Karpas-422 (cell line): ENCODE data around the gene AP4E1. TPM values are rescaled to one million over a fixed set of nuclear protein-coding genes. Genes with fewer than 3 reads are reported as not detected.
A peak's percentile ranks its signal among the peaks of the same experiment; 100 is the strongest.

ENCODE experiments used
- DNase-seq: peaks from one replicate; pipeline ENCODE4 v3.0.0-alpha.2; 2015
- H2AFZ ChIP-seq: fragments of 200-600 bp; sonication (generic); 2 replicates; pipeline ENCODE4 v1.6.1; 2014; ENCODE audit warnings: antibody characterized with exemption, low read length, mixed read lengths
- H3K27ac ChIP-seq: fragments of 200-600 bp; sonication (generic); 2 replicates; pipeline ENCODE4 v1.5.1; 2014; ENCODE audit warnings: mild to moderate bottlenecking, low read length, moderate library complexity
- H3K27me3 ChIP-seq: fragments of 200-600 bp; sonication (generic); 2 replicates; pipeline ENCODE4 v1.6.1; 2014; ENCODE audit warnings: low read length, mixed read lengths
- H3K36me3 ChIP-seq: fragments of 200-600 bp; sonication (generic); 2 replicates; pipeline ENCODE4 v1.6.1; 2014; ENCODE audit warnings: low read length, mixed read lengths; ENCODE audit not compliant: insufficient read depth
- H3K4me1 ChIP-seq: fragments of 200-600 bp; sonication (generic); 2 replicates; pipeline ENCODE4 v1.6.1; 2014; ENCODE audit warnings: mild to moderate bottlenecking, low read length, mixed read lengths
- H3K4me2 ChIP-seq: fragments of 200-600 bp; sonication (generic); 2 replicates; pipeline ENCODE4 v1.6.1; 2014; ENCODE audit warnings: low read length, low read depth, mild to moderate bottlenecking; ENCODE audit not compliant: poor library complexity, severe bottlenecking
- H3K4me3 ChIP-seq: fragments of 200-600 bp; sonication (generic); 2 replicates; pipeline ENCODE4 v1.5.1; 2014; ENCODE audit warnings: mild to moderate bottlenecking, antibody characterized with exemption, low read length, mixed read lengths
- H3K79me2 ChIP-seq: fragments of 200-600 bp; sonication (generic); 2 replicates; pipeline ENCODE4 v1.6.1; 2014; ENCODE audit warnings: mild to moderate bottlenecking, low read length, mixed read lengths
- H3K9ac ChIP-seq: fragments of 200-600 bp; sonication (generic); 2 replicates; pipeline ENCODE4 v1.6.0; 2014; ENCODE audit warnings: low read length
- H3K9me2 ChIP-seq: fragments of 200-600 bp; sonication (generic), shearing (Covaris generic); replicated peaks from 2 replicates; pipeline ENCODE4 v1.6.0; 2014; ENCODE audit warnings: mild to moderate bottlenecking, low read length, moderate library complexity; ENCODE audit not compliant: insufficient read depth
- H3K9me3 ChIP-seq: fragments of 300-700, 200-600 bp; sonication (generic); 2 replicates; pipeline ENCODE4 v1.6.1; 2014; ENCODE audit warnings: low read length, mixed read lengths
- H4K20me1 ChIP-seq: fragments of 200-600 bp; sonication (generic); 2 replicates; pipeline ENCODE4 v1.6.1; 2014; ENCODE audit warnings: mild to moderate bottlenecking, antibody characterized with exemption, low read length, low read depth; ENCODE audit not compliant: insufficient read depth
- total RNA-seq: library from RNA; depleted of rRNA; stranded (reverse); fragments of >200 nt; shearing (Covaris generic); gene quantifications from 2 replicates; pipeline ENCODE4 v1.2.3, GENCODE V29; 2014; ENCODE audit warnings: low replicate concordance; rRNA removed

AP4E1 gene
- total RNA-seq, 1 experiment from 2014 or later, result 26.5 TPM

GRCh38 chr15:51046799-51047449, 138.4 kb downstream of the AP4E1 start:
- Histone ChIP-seq H3K9me2 (peaks cover 4% of the 10 kb centered on the region; the same call in 1 of the 2 replicates), H3K79me2 (no peaks in the 10 kb centered on the region), H2AFZ (no peak overlapping the region), H4K20me1 (no peaks in the 10 kb centered on the region), H3K4me1 (peaks cover 32% of the 10 kb centered on the region), H3K9ac (no peak overlapping the region), H3K4me3 (no peak overlapping the region), H3K27me3 (no peaks in the 10 kb centered on the region), H3K36me3 (no peaks in the 10 kb centered on the region), H3K9me3 (no peaks in the 10 kb centered on the region), H3K4me2 (no peak overlapping the region), H3K27ac (no peak overlapping the region)
- DNase-seq, result no peak

- Histone ChIP-seq H3K4me2 (no peak overlapping the region), H3K4me1 (peaks cover 32% of the 10 kb centered on the region), H3K9ac (no peak overlapping the region), H3K36me3 (no peaks in the 10 kb centered on the region), H3K9me2 (no peaks in the 10 kb centered on the region), H3K4me3 (no peak overlapping the region), H3K27ac (no peak overlapping the region), H3K79me2 (no peaks in the 10 kb centered on the region), H3K9me3 (no peaks in the 10 kb centered on the region), H4K20me1 (no peaks in the 10 kb centered on the region), H2AFZ (no peak overlapping the region), H3K27me3 (no peaks in the 10 kb centered on the region)
- no peak for DNase-seq
Measured at GRCh38 chr15:51048308-51048707, 139.8 kb downstream of the AP4E1 start.

GRCh38 chr15:51049081-51049480, 140.6 kb downstream of the AP4E1 start:
- Histone ChIP-seq H4K20me1 (no peaks in the 10 kb centered on the region), H2AFZ (no peak overlapping the region), H3K79me2 (no peaks in the 10 kb centered on the region), H3K27me3 (no peaks in the 10 kb centered on the region), H3K4me1 (peaks cover 32% of the 10 kb centered on the region), H3K36me3 (no peaks in the 10 kb centered on the region), H3K27ac (no peak overlapping the region), H3K4me2 (peak overlapping the region; percentile 40), H3K4me3 (no peak overlapping the region), H3K9ac (no peak overlapping the region), H3K9me2 (no peaks in the 10 kb centered on the region), H3K9me3 (no peaks in the 10 kb centered on the region)
- DNase-seq, result no peak

GRCh38 chr15:51051776-51052175, 143.3 kb downstream of the AP4E1 start:
- no peak overlapping the region for H3K9ac ChIP-seq
- DNase-seq, result no peak
- H3K9me3 ChIP-seq, result no peaks in the 10 kb centered on the region
- no peak overlapping the region for H3K4me2 ChIP-seq
- no peaks in the 10 kb centered on the region for H3K36me3 ChIP-seq
- no peak overlapping the region for H2AFZ ChIP-seq
- peaks cover 27% of the 10 kb centered on the region for H3K4me1 ChIP-seq
- H3K4me3 ChIP-seq, result no peak overlapping the region
- H3K27ac ChIP-seq, result no peak overlapping the region
- H4K20me1 ChIP-seq, result no peaks in the 10 kb centered on the region
- no peaks in the 10 kb centered on the region for H3K9me2 ChIP-seq
- H3K79me2 ChIP-seq, result no peaks in the 10 kb centered on the region
- H3K27me3 ChIP-seq, result no peaks in the 10 kb centered on the region

- H3K9ac ChIP-seq, result no peak overlapping the region
- no peak overlapping the region for H3K27ac ChIP-seq
- peaks cover 14% of the 10 kb centered on the region for H3K4me1 ChIP-seq
- H3K27me3 ChIP-seq, result no peaks in the 10 kb centered on the region
- no peaks in the 10 kb centered on the region for H4K20me1 ChIP-seq
- H3K36me3 ChIP-seq, result no peaks in the 10 kb centered on the region
- no peak for DNase-seq
- H2AFZ ChIP-seq, result no peak overlapping the region
- H3K4me2 ChIP-seq, result no peak overlapping the region
- H3K79me2 ChIP-seq, result no peaks in the 10 kb centered on the region
- no peaks in the 10 kb centered on the region for H3K9me2 ChIP-seq
- no peak overlapping the region for H3K4me3 ChIP-seq
- H3K9me3 ChIP-seq, result no peaks in the 10 kb centered on the region
Measured at GRCh38 chr15:51053571-51053970, 145.1 kb downstream of the AP4E1 start.

- H3K4me3 ChIP-seq, result no peak overlapping the region
- no peak for DNase-seq
- H3K9ac ChIP-seq, result no peak overlapping the region
- H3K9me3 ChIP-seq, result no peaks in the 10 kb centered on the region
- no peaks in the 10 kb centered on the region for H3K36me3 ChIP-seq
- no peak overlapping the region for H3K4me2 ChIP-seq
- no peak overlapping the region for H2AFZ ChIP-seq
- H3K27me3 ChIP-seq, result no peaks in the 10 kb centered on the region
- H3K4me1 ChIP-seq, result peaks cover 4% of the 10 kb centered on the region
- no peaks in the 10 kb centered on the region for H3K79me2 ChIP-seq
- no peaks in the 10 kb centered on the region for H4K20me1 ChIP-seq
- no peak overlapping the region for H3K27ac ChIP-seq
- no peaks in the 10 kb centered on the region for H3K9me2 ChIP-seq
Measured at GRCh38 chr15:51054535-51054934, 146.1 kb downstream of the AP4E1 start.

Other genes starting within 250 kb of the AP4E1 start
- 39.0 and 64.6 TPM in 2 replicates for gene TRPM7, start 221.9 kb upstream of the AP4E1 start, total RNA-seq
- 34.8 and 84.8 TPM in 2 replicates for gene SPPL2A, start 143.0 kb upstream of the AP4E1 start, total RNA-seq
- not detected in 2 replicates for gene TNFAIP8L3, start 186.2 kb downstream of the AP4E1 start, total RNA-seq